Neuronal stem cell (in vitro differentiated cells): ENCODE data around the gene PTPRT.

Experiments
- DNase-seq: peaks from one replicate; pipeline ENCODE4 v3.0.0-alpha.2; 2013; ENCODE audit warnings: low spot score
- H2AFZ ChIP-seq: one replicate; pipeline ENCODE4 v1.6.1; 2013; ENCODE audit warnings: mild to moderate bottlenecking, low read length, inconsistent platforms
- H2AK5ac ChIP-seq: 2 replicates; pipeline ENCODE4 v1.6.1; 2013; ENCODE audit warnings: low read depth, mild to moderate bottlenecking, inconsistent platforms, low read length, moderate library complexity, mixed read lengths
- H2BK120ac ChIP-seq: 2 replicates; pipeline ENCODE4 v1.6.1; 2013; ENCODE audit warnings: low read depth, mild to moderate bottlenecking, inconsistent platforms, low read length, moderate library complexity, mixed read lengths
- H2BK12ac ChIP-seq: one replicate; pipeline ENCODE4 v1.6.1; 2013; ENCODE audit warnings: low read length, inconsistent platforms
- H2BK15ac ChIP-seq: 2 replicates; pipeline ENCODE4 v1.6.1; 2013; ENCODE audit warnings: mild to moderate bottlenecking, low read length, inconsistent platforms, mixed read lengths
- H2BK5ac ChIP-seq: one replicate; pipeline ENCODE4 v1.6.1; 2013; ENCODE audit warnings: inconsistent platforms, mild to moderate bottlenecking, low read length, moderate library complexity
- H3K14ac ChIP-seq: one replicate; pipeline ENCODE4 v1.6.1; 2013; ENCODE audit warnings: low read length, inconsistent platforms
- H3K18ac ChIP-seq: 2 replicates; pipeline ENCODE4 v1.6.1; 2013; ENCODE audit warnings: low read length, inconsistent platforms
- H3K23ac ChIP-seq: 2 replicates; pipeline ENCODE4 v1.6.1; 2013; ENCODE audit warnings: low read depth, mild to moderate bottlenecking, mixed read lengths, low read length, inconsistent platforms; ENCODE audit not compliant: poor library complexity
- H3K27ac ChIP-seq: replicated peaks from 3 replicates; pipeline ENCODE4 v1.5.1; 2013; ENCODE audit warnings: low read length, inconsistent platforms
- H3K27me3 ChIP-seq, 3 experiments: 2 replicates each; pipeline ENCODE4 v1.6.1; 2013; ENCODE audit warnings: low read length in 3 of 3, mild to moderate bottlenecking in 2 of 3, inconsistent platforms in 1 of 3, low read depth in 1 of 3, mixed read lengths in 1 of 3, moderate library complexity in 1 of 3; ENCODE audit not compliant: control insufficient read depth in 3 of 3, insufficient read depth in 3 of 3
- H3K36me3 ChIP-seq, 2 donors: replicated peaks in 1 of 2; 2 replicates each; pipeline ENCODE4 v1.6.1; 2013; ENCODE audit warnings: low read length in 2 of 2; ENCODE audit not compliant: control insufficient read depth in 2 of 2, insufficient read depth in 2 of 2
- H3K4ac ChIP-seq: 2 replicates; pipeline ENCODE4 v1.6.1; 2013; ENCODE audit warnings: inconsistent platforms, mild to moderate bottlenecking, low read length, moderate library complexity
- H3K4me1 ChIP-seq, 2 donors: 1 replicate in 1 of 2; 2 replicates in 1 of 2; pipeline ENCODE4 v1.6.1; 2013; ENCODE audit warnings: low read length in 2 of 2, low read depth in 1 of 2; ENCODE audit not compliant: control insufficient read depth in 2 of 2, insufficient read depth in 1 of 2
- H3K4me2 ChIP-seq: one replicate; pipeline ENCODE4 v1.6.1; 2013; ENCODE audit warnings: mild to moderate bottlenecking, low read length, inconsistent platforms; ENCODE audit not compliant: insufficient read depth, poor library complexity, severe bottlenecking
- H3K4me3 ChIP-seq, 2 donors: 2 replicates each; pipeline ENCODE4 v1.5.1; 2013; ENCODE audit warnings: low read length in 2 of 2, mild to moderate bottlenecking in 2 of 2, inconsistent platforms in 1 of 2, moderate library complexity in 1 of 2
- H3K79me1 ChIP-seq: one replicate; pipeline ENCODE4 v1.6.1; 2013; ENCODE audit warnings: low read depth, mild to moderate bottlenecking, inconsistent platforms, low read length, moderate library complexity
- H3K9ac ChIP-seq: one replicate; pipeline ENCODE4 v1.6.1; 2013; ENCODE audit warnings: mild to moderate bottlenecking, low read depth, low read length, inconsistent platforms; ENCODE audit not compliant: poor library complexity
- H3K9me3 ChIP-seq, 2 donors: replicated peaks in 1 of 2; 2 replicates each; pipeline versions ENCODE3 to v1.6.1; 2013; ENCODE audit warnings: low read length in 2 of 2, mild to moderate bottlenecking in 2 of 2, inconsistent platforms in 1 of 2, low read depth in 1 of 2, mixed read lengths in 1 of 2, moderate library complexity in 1 of 2; ENCODE audit not compliant: control insufficient read depth in 2 of 2, insufficient read depth in 1 of 2
- H4K8ac ChIP-seq: one replicate; pipeline ENCODE4 v1.6.1; 2013; ENCODE audit warnings: low read depth, mild to moderate bottlenecking, inconsistent platforms, low read length, moderate library complexity
- H4K91ac ChIP-seq: one replicate; pipeline ENCODE4 v1.6.1; 2013; ENCODE audit warnings: low read length, low read depth, mild to moderate bottlenecking, inconsistent platforms; ENCODE audit not compliant: poor library complexity
- WGBS, 2 donors: extraction: QIAGEN DNeasy Blood & Tissue Kit; methylation state at CpG; one replicate each; pipeline ENCODE4 v1.1.7; 2013; ENCODE audit warnings: missing lambda C conversion rate in 2 of 2, mixed read lengths in 1 of 2; ENCODE audit not compliant: insufficient read length in 2 of 2, insufficient replicate concordance in 1 of 2; ENCODE audit errors: extremely low coverage in 2 of 2; 5-methylcytosine and 5-hydroxymethylcytosine counted together

The PTPRT gene

GRCh38 chr20:42379385-42379784 lies 810.3 kb downstream of the PTPRT start:
- H3K27me3 ChIP-seq: no peaks in the 10 kb centered on the region
- H3K27ac ChIP-seq: no peak overlapping the region
- no peak overlapping the region for H3K4me2 ChIP-seq
- H3K4me1 ChIP-seq: no peaks in the 10 kb centered on the region
- H4K91ac ChIP-seq: no peak overlapping the region
- no CpG with 5 or more reads among the region's 4 CpGs for WGBS, 2 donors
- no peak overlapping the region for H3K23ac ChIP-seq
- no peak overlapping the region for H2BK5ac ChIP-seq
- no peaks in the 10 kb centered on the region for H3K79me1 ChIP-seq
- no peak for DNase-seq
- no peak overlapping the region for H3K14ac ChIP-seq
- H3K36me3 ChIP-seq: no peaks in the 10 kb centered on the region
- H3K9me3 ChIP-seq: no peaks in the 10 kb centered on the region
- H3K4me3 ChIP-seq: no peak overlapping the region
- H2BK120ac ChIP-seq: no peak overlapping the region
- H2AK5ac ChIP-seq: no peak overlapping the region
- H2AFZ ChIP-seq: no peak overlapping the region
- H3K9ac ChIP-seq: no peak overlapping the region
- no peak overlapping the region for H2BK12ac ChIP-seq
- no peak overlapping the region for H2BK15ac ChIP-seq
- H3K4ac ChIP-seq: no peak overlapping the region
- no peak overlapping the region for H3K18ac ChIP-seq
- no peak overlapping the region for H4K8ac ChIP-seq

- H3K27me3 ChIP-seq: no peaks in the 10 kb centered on the region
- no peak overlapping the region for H3K9ac ChIP-seq
- WGBS, 2 donors: no CpG with 5 or more reads among the region's 3 CpGs
- H3K4me1 ChIP-seq: no peaks in the 10 kb centered on the region
- no peak for DNase-seq
- no peak overlapping the region for H2BK12ac ChIP-seq
- no peak overlapping the region for H3K4me2 ChIP-seq
- no peak overlapping the region for H3K18ac ChIP-seq
- no peak overlapping the region for H3K4ac ChIP-seq
- H2AK5ac ChIP-seq: no peak overlapping the region
- H3K27ac ChIP-seq: no peak overlapping the region
- no peak overlapping the region for H2BK120ac ChIP-seq
- H3K36me3 ChIP-seq: no peaks in the 10 kb centered on the region
- no peak overlapping the region for H2AFZ ChIP-seq
- H3K14ac ChIP-seq: no peak overlapping the region
- H3K79me1 ChIP-seq: no peaks in the 10 kb centered on the region
- H4K91ac ChIP-seq: no peak overlapping the region
- no peak overlapping the region for H2BK5ac ChIP-seq
- no peak overlapping the region for H3K4me3 ChIP-seq
- no peak overlapping the region for H2BK15ac ChIP-seq
- H4K8ac ChIP-seq: no peak overlapping the region
- H3K9me3 ChIP-seq: no peaks in the 10 kb centered on the region
- H3K23ac ChIP-seq: no peak overlapping the region
Measured at GRCh38 chr20:42378826-42379225, 810.9 kb downstream of the PTPRT start.

- Histone ChIP-seq H3K4me3 (no peak overlapping the region), H3K27me3 (no peaks in the 10 kb centered on the region), H2BK15ac (no peak overlapping the region), H3K4me1 (no peaks in the 10 kb centered on the region), H3K9ac (no peak overlapping the region), H3K9me3 (no peaks in the 10 kb centered on the region), H2AK5ac (no peak overlapping the region), H4K91ac (no peak overlapping the region), H3K4ac (no peak overlapping the region), H2BK5ac (no peak overlapping the region), H2BK12ac (no peak overlapping the region), H3K79me1 (no peaks in the 10 kb centered on the region), H3K36me3 (no peaks in the 10 kb centered on the region), H3K14ac (no peak overlapping the region), H3K27ac (no peak overlapping the region), H3K4me2 (no peak overlapping the region), H2AFZ (no peak overlapping the region), H3K18ac (no peak overlapping the region), H4K8ac (no peak overlapping the region), H2BK120ac (no peak overlapping the region), H3K23ac (no peak overlapping the region)
- WGBS, 2 donors: no CpG with 5 or more reads among the region's 6 CpGs
- DNase-seq: no peak
Measured at GRCh38 chr20:42376131-42376530, 813.6 kb downstream of the PTPRT start.

- no peak overlapping the region for H2BK5ac ChIP-seq
- no peak for DNase-seq
- no peak overlapping the region for H4K8ac ChIP-seq
- H2AK5ac ChIP-seq: no peak overlapping the region
- H3K27ac ChIP-seq: no peak overlapping the region
- H3K14ac ChIP-seq: no peak overlapping the region
- H3K4me1 ChIP-seq: no peaks in the 10 kb centered on the region
- H3K18ac ChIP-seq: no peak overlapping the region
- H3K4me2 ChIP-seq: no peak overlapping the region
- peaks cover 0 to 6% (median 0%) of the 10 kb centered on the region in 3 experiments for H3K27me3 ChIP-seq
- H3K4me3 ChIP-seq: no peak overlapping the region
- H2BK12ac ChIP-seq: no peak overlapping the region
- no peak overlapping the region for H2AFZ ChIP-seq
- no peak overlapping the region for H3K23ac ChIP-seq
- no peak overlapping the region for H4K91ac ChIP-seq
- no peak overlapping the region for H3K9ac ChIP-seq
- no peak overlapping the region for H2BK120ac ChIP-seq
- WGBS, 2 donors: no CpG with 5 or more reads among the region's 2 CpGs
- no peaks in the 10 kb centered on the region for H3K79me1 ChIP-seq
- no peak overlapping the region for H2BK15ac ChIP-seq
- H3K36me3 ChIP-seq: no peaks in the 10 kb centered on the region
- no peak overlapping the region for H3K4ac ChIP-seq
- H3K9me3 ChIP-seq: no peaks in the 10 kb centered on the region
Measured at GRCh38 chr20:42373049-42373448, 816.7 kb downstream of the PTPRT start.
